Natural killer cell (primary cell): ENCODE measurements around the gene SDHAF4. TPM values are rescaled to one million over a fixed set of nuclear protein-coding genes. Genes with fewer than 3 reads are reported as not detected.

Experiments used
- ATAC-seq, 3 donors: fragments of 150-1000 bp in 2 of 3; fragments of 200-7000 bp in 1 of 3; cut with Tn5 transposase; 1 replicate in 1 of 3; 2 replicates in 2 of 3; pipeline ENCODE4 v1.10.0; 2021; ENCODE audit warnings: mild to moderate bottlenecking in 2 of 3, moderate library complexity in 2 of 3
- DNase-seq, 2 donors: peaks; one replicate each; pipeline versions ENCODE4 v3.0.0 to v3.0.0-alpha.2; 2013 to 2021; ENCODE audit warnings: mixed read lengths in 1 of 2
- H3K27ac ChIP-seq: one replicate; pipeline ENCODE4 v1.5.1; 2013; ENCODE audit warnings: mild to moderate bottlenecking, low read length
- H3K27me3 ChIP-seq: one replicate; pipeline ENCODE4 v1.6.1; 2013; ENCODE audit warnings: low read length; ENCODE audit not compliant: control insufficient read depth, insufficient read depth
- H3K36me3 ChIP-seq: one replicate; pipeline ENCODE4 v1.6.1; 2013; ENCODE audit warnings: low read length; ENCODE audit not compliant: control insufficient read depth, insufficient read depth
- H3K4me1 ChIP-seq: one replicate; pipeline ENCODE4 v1.6.1; 2013; ENCODE audit warnings: low read length; ENCODE audit not compliant: control insufficient read depth, insufficient read depth
- H3K4me3 ChIP-seq: one replicate; pipeline ENCODE4 v1.5.1; 2013; ENCODE audit warnings: low read length
- H3K9me3 ChIP-seq: one replicate; pipeline ENCODE4 v1.6.1; 2013; ENCODE audit warnings: low read length; ENCODE audit not compliant: control insufficient read depth, insufficient read depth
- H3K27ac Mint-ChIP-seq, 2 donors: one replicate each; pipeline ENCODE4 v1.8.0; 2022; ENCODE audit warnings: mild to moderate bottlenecking in 2 of 2, mixed read lengths in 2 of 2, moderate library complexity in 1 of 2
- H3K27me3 Mint-ChIP-seq, 2 donors: one replicate each; pipeline ENCODE4 v1.8.0; 2022; ENCODE audit warnings: low read depth in 2 of 2, mixed read lengths in 2 of 2
- H3K36me3 Mint-ChIP-seq: one replicate; pipeline ENCODE4 v1.8.0; 2022; ENCODE audit warnings: mixed read lengths
- H3K4me1 Mint-ChIP-seq, 2 donors: one replicate each; pipeline ENCODE4 v1.8.0; 2022; ENCODE audit warnings: mixed read lengths in 2 of 2
- H3K4me3 Mint-ChIP-seq: one replicate; pipeline ENCODE4 v1.8.0; 2022; ENCODE audit warnings: mild to moderate bottlenecking, moderate library complexity, mixed read lengths
- H3K9me3 Mint-ChIP-seq, 2 donors: one replicate each; pipeline ENCODE4 v1.8.0; 2022; ENCODE audit warnings: mixed read lengths in 2 of 2
- WGBS: methylation state at CpG from one replicate; pipeline ENCODE4 v1.1.7; 2013; ENCODE audit warnings: missing lambda C conversion rate; ENCODE audit not compliant: insufficient coverage; 5-methylcytosine and 5-hydroxymethylcytosine counted together
- intact Hi-C: fragments of 100-400 bp; cut with micrococcal nuclease; formaldehyde crosslinking; loops from one replicate; pipeline ENCODE4 v1.14.2; 2022
- total RNA-seq, 4 donors: library from RNA; stranded (reverse); fragments of 120-200 nt in 1 of 4; gene quantifications; one replicate each; pipeline versions ENCODE4 v1.2.3 to v1.2.4, GENCODE V29; 2013 to 2022
- TF ChIP-seq, protein P1 (sequence below): fragments of 200-600 bp; IDR thresholded peaks from one replicate; pipeline ENCODE4 v1.8.0; 2022; ENCODE audit warnings: antibody characterized with exemption

The SDHAF4 gene
- total RNA-seq, 3 donors from 2014 or later (not counting 1 experiment from before 2014, with no cell fraction given): 2.7 to 7.1 (median 5.4) TPM

DNA sequence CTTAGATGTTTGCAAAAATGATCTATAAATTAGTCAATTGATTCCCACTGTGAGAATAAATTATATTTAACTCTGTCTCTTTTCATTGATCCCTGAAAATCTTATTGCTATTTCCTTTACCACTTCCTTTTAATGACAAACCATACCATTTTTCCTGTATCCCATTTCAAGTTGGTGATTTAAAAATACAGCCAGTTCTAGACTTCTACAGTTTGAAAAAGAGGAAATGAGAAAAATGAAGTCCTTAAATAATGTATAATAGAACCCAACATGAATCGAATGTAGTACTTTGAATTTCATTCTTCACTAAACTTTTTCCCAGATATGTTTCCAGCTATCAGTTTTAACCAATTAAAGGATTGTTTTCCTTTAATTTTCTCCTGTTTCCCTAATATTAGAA lies 29.5 kb upstream of the SDHAF4 start:
- no CpG with 5 or more reads among the region's 1 CpG for WGBS
- Mint-ChIP-seq H3K36me3 (no peaks in the 10 kb centered on the region), H3K27ac (no peak overlapping the region), H3K9me3 (no peaks in the 10 kb centered on the region), H3K4me3 (no peak overlapping the region), H3K27me3 (no peaks in the 10 kb centered on the region), H3K4me1 (no peaks in the 10 kb centered on the region)
- no peak overlapping the region for H3K4me3 ChIP-seq
- intact Hi-C loops: no loop called here
- no peaks in the 10 kb centered on the region for H3K27me3 ChIP-seq
- DNase-seq (no peak), ATAC-seq (no peak)
- H3K9me3 ChIP-seq: no peaks in the 10 kb centered on the region
- H3K36me3 ChIP-seq: peaks cover 5% of the 10 kb centered on the region
- H3K27ac ChIP-seq: no peak overlapping the region
- no peaks in the 10 kb centered on the region for H3K4me1 ChIP-seq
- TF ChIP-seq, protein P1, sequence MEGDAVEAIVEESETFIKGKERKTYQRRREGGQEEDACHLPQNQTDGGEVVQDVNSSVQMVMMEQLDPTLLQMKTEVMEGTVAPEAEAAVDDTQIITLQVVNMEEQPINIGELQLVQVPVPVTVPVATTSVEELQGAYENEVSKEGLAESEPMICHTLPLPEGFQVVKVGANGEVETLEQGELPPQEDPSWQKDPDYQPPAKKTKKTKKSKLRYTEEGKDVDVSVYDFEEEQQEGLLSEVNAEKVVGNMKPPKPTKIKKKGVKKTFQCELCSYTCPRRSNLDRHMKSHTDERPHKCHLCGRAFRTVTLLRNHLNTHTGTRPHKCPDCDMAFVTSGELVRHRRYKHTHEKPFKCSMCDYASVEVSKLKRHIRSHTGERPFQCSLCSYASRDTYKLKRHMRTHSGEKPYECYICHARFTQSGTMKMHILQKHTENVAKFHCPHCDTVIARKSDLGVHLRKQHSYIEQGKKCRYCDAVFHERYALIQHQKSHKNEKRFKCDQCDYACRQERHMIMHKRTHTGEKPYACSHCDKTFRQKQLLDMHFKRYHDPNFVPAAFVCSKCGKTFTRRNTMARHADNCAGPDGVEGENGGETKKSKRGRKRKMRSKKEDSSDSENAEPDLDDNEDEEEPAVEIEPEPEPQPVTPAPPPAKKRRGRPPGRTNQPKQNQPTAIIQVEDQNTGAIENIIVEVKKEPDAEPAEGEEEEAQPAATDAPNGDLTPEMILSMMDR: no peak

DNA sequence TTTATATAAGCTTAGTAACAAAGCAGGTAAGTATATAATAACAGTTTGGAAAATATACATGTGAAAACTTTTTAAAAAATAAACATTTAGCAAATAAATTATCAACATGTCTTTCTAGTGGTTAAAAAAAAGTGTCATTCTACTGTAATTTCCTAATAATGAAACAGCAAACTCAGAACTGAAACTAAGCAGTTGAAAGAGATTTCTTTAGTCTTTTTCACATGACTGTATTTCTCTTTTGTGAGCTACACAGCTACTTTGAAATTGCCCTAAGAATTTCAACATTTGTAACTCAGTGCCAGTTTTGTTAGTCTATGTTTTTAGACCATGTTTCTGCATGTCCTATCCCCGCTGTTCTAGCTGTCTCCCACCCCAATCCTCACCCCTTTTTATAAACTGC lies 28.4 kb upstream of the SDHAF4 start:
- H3K4me3 ChIP-seq: no peak overlapping the region
- TF ChIP-seq, protein P1: no peak
- WGBS: 80% methylated on average over 1 of the region's 1 CpG
- H3K36me3 ChIP-seq: peaks cover 5% of the 10 kb centered on the region
- Mint-ChIP-seq H3K27me3 (no peaks in the 10 kb centered on the region), H3K4me3 (no peak overlapping the region), H3K4me1 (no peaks in the 10 kb centered on the region), H3K9me3 (no peaks in the 10 kb centered on the region), H3K36me3 (no peaks in the 10 kb centered on the region), H3K27ac (no peak overlapping the region)
- no peak for DNase-seq
- H3K4me1 ChIP-seq: no peaks in the 10 kb centered on the region
- H3K27me3 ChIP-seq: no peaks in the 10 kb centered on the region
- intact Hi-C loops: no loop called here
- H3K27ac ChIP-seq: no peak overlapping the region
- no peaks in the 10 kb centered on the region for H3K9me3 ChIP-seq
- no peak for ATAC-seq

DNA sequence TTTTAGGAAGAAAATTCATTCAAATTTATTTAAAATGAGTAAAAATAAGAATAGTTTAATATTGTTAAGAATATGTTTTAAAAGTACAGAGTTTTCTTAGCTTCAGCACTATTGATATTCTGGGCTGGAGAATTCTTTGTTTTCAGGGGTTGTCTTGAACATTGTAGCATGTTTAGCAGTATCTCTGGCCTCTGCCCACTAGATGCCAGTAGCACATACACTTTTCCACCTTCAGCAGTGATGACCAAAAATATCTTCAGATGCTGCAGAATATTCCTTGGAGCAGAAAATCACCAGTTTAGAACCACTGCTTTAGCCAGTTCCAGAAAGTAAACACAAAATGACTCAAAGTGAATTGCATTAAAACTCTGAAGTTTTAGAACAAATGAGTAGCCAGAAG lies 19.4 kb upstream of the SDHAF4 start:
- H3K4me1 ChIP-seq: no peaks in the 10 kb centered on the region
- no peaks in the 10 kb centered on the region for H3K9me3 Mint-ChIP-seq
- no peak overlapping the region for H3K4me3 ChIP-seq
- no peaks in the 10 kb centered on the region for H3K27me3 ChIP-seq
- H3K9me3 ChIP-seq: no peaks in the 10 kb centered on the region
- no peaks in the 10 kb centered on the region for H3K27me3 Mint-ChIP-seq
- H3K36me3 Mint-ChIP-seq: no peaks in the 10 kb centered on the region
- no peaks in the 10 kb centered on the region for H3K4me1 Mint-ChIP-seq
- no peak overlapping the region for H3K27ac ChIP-seq
- H3K36me3 ChIP-seq: no peaks in the 10 kb centered on the region
- H3K27ac Mint-ChIP-seq: no peak overlapping the region
- intact Hi-C loops: loop anchor here (2.0 kb wide), 1 partner anchor 139 kb away; no protein-coding TSS in a partner anchor
- TF ChIP-seq, protein P1: no peak
- ATAC-seq (no peak), DNase-seq (peak in 1 of 2 donors; percentile 45)
- H3K4me3 Mint-ChIP-seq: no peak overlapping the region

DNA sequence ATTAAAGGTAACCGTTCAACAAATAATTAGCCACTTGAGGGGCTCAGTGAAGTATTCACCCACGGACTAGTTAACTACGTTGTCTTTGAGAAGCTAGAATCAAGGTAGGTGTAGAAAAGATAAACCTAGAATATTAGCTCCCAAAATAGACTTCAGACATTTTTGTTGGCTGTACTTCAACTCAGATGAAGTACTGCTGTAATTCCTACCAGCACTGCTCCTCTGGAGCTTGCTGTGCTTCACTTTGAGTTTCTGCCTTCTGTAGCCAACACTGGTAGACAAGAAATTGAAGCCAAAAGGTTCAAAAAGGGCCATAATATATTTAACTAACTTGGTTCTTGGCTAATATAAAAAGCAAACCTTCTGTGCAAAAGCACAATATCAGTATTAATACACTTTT lies 18.8 kb upstream of the SDHAF4 start:
- Histone ChIP-seq H3K4me3 (no peak overlapping the region), H3K27ac (no peak overlapping the region), H3K36me3 (no peaks in the 10 kb centered on the region), H3K27me3 (no peaks in the 10 kb centered on the region), H3K4me1 (no peaks in the 10 kb centered on the region), H3K9me3 (no peaks in the 10 kb centered on the region)
- Mint-ChIP-seq H3K4me1 (no peaks in the 10 kb centered on the region), H3K36me3 (no peaks in the 10 kb centered on the region), H3K4me3 (no peak overlapping the region), H3K27me3 (no peaks in the 10 kb centered on the region), H3K9me3 (no peaks in the 10 kb centered on the region), H3K27ac (no peak overlapping the region)
- intact Hi-C loops: loop anchor here (2.0 kb wide), 1 partner anchor 139 kb away; no protein-coding TSS in a partner anchor
- DNase-seq: no peak
- 94% methylated on average over 3 of the region's 3 CpGs for WGBS
- TF ChIP-seq, protein P1: no peak
- ATAC-seq: no peak
